ENCODE measurements around the gene ARMH3. TPM values are rescaled to one million over a fixed set of nuclear protein-coding genes. Genes with fewer than 3 reads are reported as not detected.

The ARMH3 gene
- total and polyA plus RNA-seq, 10 of the 15 experiments (the other 5 are each of a cell fraction or from before 2014, with no cell fraction given) = 13.0 to 33.0 (median 16.4) TPM

DNA sequence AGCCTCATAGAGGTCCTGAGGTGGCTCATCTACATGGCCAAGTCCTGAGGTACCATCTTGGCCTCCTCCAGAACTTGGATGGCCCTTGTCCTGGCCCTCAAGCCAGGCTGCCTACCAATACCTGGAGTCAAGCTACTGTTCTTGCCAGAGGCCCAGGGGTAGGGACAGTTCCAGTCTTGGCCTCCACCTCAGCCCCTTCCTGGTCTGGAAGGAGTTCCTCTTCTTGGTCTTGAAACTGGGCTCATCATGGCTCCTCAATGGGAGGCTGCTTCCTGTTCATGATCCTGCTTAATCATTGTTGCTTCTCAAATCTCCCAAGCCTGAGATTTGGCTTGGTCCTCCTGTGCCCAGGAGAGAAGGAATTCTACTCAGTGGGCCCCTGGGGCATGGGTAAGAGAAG, 13.1 kb upstream of the ARMH3 start:
- ATAC-seq (no peak), FAIRE-seq (no peak), DNase-seq (ENCODE audit: low read depth, low spot score) (no peak)
- intact Hi-C loops (cut with micrococcal nuclease; ENCODE audit: unreplicated experiment) = no loop called here
- no peak for TF ChIP-seq ATF2 (IDR thresholded peaks at IDR 0.05; ENCODE audit: low read length)
- no peak for TF ChIP-seq ESRRA (IDR thresholded peaks at IDR 0.05; ENCODE audit: low read length)
- TF ChIP-seq NFYA (IDR thresholded peaks at IDR 0.05; ENCODE audit: borderline replicate concordance, low read depth, low read length) = no peak
- TF ChIP-seq HDGF (IDR thresholded peaks at IDR 0.05) = no peak
- no peak for TF ChIP-seq SP1 (IDR thresholded peaks at IDR 0.05; ENCODE audit: low read depth, low read length)
- TF ChIP-seq SRF (IDR thresholded peaks at IDR 0.05; ENCODE audit: low read depth in 2 of 2, low read length in 2 of 2) = no peak
- TF ChIP-seq POLR2AphosphoS2 (IDR thresholded peaks at IDR 0.05; ENCODE audit: low read depth, low read length) = no peak
- no peak for TF ChIP-seq SMAD1 (IDR thresholded peaks at IDR 0.05; ENCODE audit: low read depth, partially characterized antibody)
- TF ChIP-seq WRNIP1 (IDR thresholded peaks at IDR 0.05; ENCODE audit: borderline replicate concordance, low read depth, low read length) = no peak
- no peak for TF ChIP-seq MEF2B (IDR thresholded peaks at IDR 0.05; ENCODE audit: partially characterized antibody, poor library complexity, severe bottlenecking)
- no peak for TF ChIP-seq NFIC (IDR thresholded peaks at IDR 0.05; ENCODE audit: low read depth, low read length)
- no peak for TF ChIP-seq EZH2 (IDR thresholded peaks at IDR 0.05; ENCODE audit: borderline replicate concordance, control insufficient read depth, low read depth, low read length)
- no peak for TF ChIP-seq RELB (IDR thresholded peaks at IDR 0.05; ENCODE audit: low read depth)
- no peak for TF ChIP-seq NFXL1 (IDR thresholded peaks at IDR 0.05; ENCODE audit: borderline replicate concordance)
- no peak for TF ChIP-seq HDAC2 (IDR thresholded peaks at IDR 0.05)
- TF ChIP-seq CEBPZ (IDR thresholded peaks at IDR 0.05; ENCODE audit: low read depth, low read length) = no peak
- no peak for TF ChIP-seq TCF7 (IDR thresholded peaks at IDR 0.05; ENCODE audit: borderline replicate concordance)
- TF ChIP-seq HSF1 (IDR thresholded peaks at IDR 0.05; ENCODE audit: low read depth, low read length) = no peak
- H3K4me3 ChIP-seq = no peak overlapping the region
- no peaks in the 10 kb centered on the region for H3K27me3 ChIP-seq (replicated peaks in 1 of 2; ENCODE audit: control insufficient read depth in 2 of 2, insufficient read depth in 2 of 2, low read length in 1 of 2)
- BruUV-seq (replicated peaks) = no TSS peak
- H3K79me2 ChIP-seq (ENCODE audit: control insufficient read depth, insufficient read depth, low read length) = peaks cover 20% of the 10 kb centered on the region
- in situ Hi-C loops (cut with MboI) = no loop called here
- ChIA-PET SMC1A (ENCODE audit: uncharacterized antibody, unreplicated experiment) (interaction anchor here (1.1 to 3.7 kb wide), 7 partner anchors 12 to 233 kb away, joined by 3 to 27 read pairs (median 4); partner anchors contain the start of gene ARMH3), CTCF (interaction anchor here (0.5 to 12.2 kb wide), 9 partner anchors 12 to 605 kb away, joined by 3 to 159 read pairs (median 9); no protein-coding TSS in a partner anchor), RAD21 (ENCODE audit: unreplicated experiment) (interaction anchor here (0.5 to 7.7 kb wide), 5 partner anchors 31 to 228 kb away, joined by 3 to 82 read pairs (median 4); no protein-coding TSS in a partner anchor), POLR2A (interaction anchor here (0.6 to 0.7 kb wide), 2 partner anchors 249 to 253 kb away, joined by 3 read pairs; no protein-coding TSS in a partner anchor)
- H4K20me1 ChIP-seq (ENCODE audit: control insufficient read depth, insufficient read depth) = no peaks in the 10 kb centered on the region
- no peaks in the 10 kb centered on the region for H3K9me3 ChIP-seq (replicated peaks; ENCODE audit: control insufficient read depth, insufficient read depth, low read length)
- H3K27ac ChIP-seq (ENCODE audit: control insufficient read depth, insufficient read depth) = no peak overlapping the region
- H3K9ac ChIP-seq (ENCODE audit: control insufficient read depth, insufficient read depth, low read length) = no peak overlapping the region
- H3K4me1 ChIP-seq (ENCODE audit: control insufficient read depth, insufficient read depth, low read length) = peaks cover 7% of the 10 kb centered on the region
- H3K4me2 ChIP-seq (ENCODE audit: control insufficient read depth, insufficient read depth) = no peak overlapping the region
- no peak overlapping the region for H2AFZ ChIP-seq (ENCODE audit: control insufficient read depth, low read depth, low read length)
- no peaks in the 10 kb centered on the region for H3K36me3 ChIP-seq (ENCODE audit: control insufficient read depth in 2 of 2, insufficient read depth in 2 of 2, low read length in 1 of 2)
